MCF 10A (cell line): ENCODE measurements around the gene MERTK. TPM values are rescaled to one million over a fixed set of nuclear protein-coding genes. Genes with fewer than 3 reads are reported as not detected.

ENCODE experiments used
- BruUV-seq: library from RNA; stranded (reverse); fragments of 400-500 nt; replicated peaks from 2 replicates; lab custom pipeline; 2021; lab: Mats Ljungman, UMichigan
- CTCF ChIA-PET: fragments of 300-600 bp; sonication (Branson Sonifier 250); formaldehyde crosslinking; extraction: SDS; loops from one replicate; lab custom pipeline; 2021; ENCODE audit warnings: antibody characterized with exemption, inconsistent platforms; lab: Yijun Ruan, JAX
- POLR2A ChIA-PET: fragments of 300-600, 350-650 bp; sonication (Branson Sonifier 250); formaldehyde crosslinking; extraction: SDS; loops from one replicate; lab custom pipeline; 2020; ENCODE audit warnings: antibody characterized with exemption, inconsistent platforms; lab: Yijun Ruan, JAX
- DNase-seq: peaks from one replicate; pipeline ENCODE4 v3.0.0-alpha.2; 2018; ENCODE audit not compliant: unreplicated experiment
- H3K27ac Mint-ChIP-seq: one replicate; pipeline ENCODE4 v1.8.0; 2022; ENCODE audit warnings: mild to moderate bottlenecking, low read depth, mixed read lengths; ENCODE audit not compliant: unreplicated experiment
- H3K27me3 Mint-ChIP-seq: one replicate; pipeline ENCODE4 v1.8.0; 2022; ENCODE audit warnings: mixed read lengths; ENCODE audit not compliant: insufficient read depth, unreplicated experiment
- H3K36me3 Mint-ChIP-seq: one replicate; pipeline ENCODE4 v1.8.0; 2022; ENCODE audit warnings: mild to moderate bottlenecking, moderate library complexity, mixed read lengths; ENCODE audit not compliant: insufficient read depth, unreplicated experiment
- H3K4me1 Mint-ChIP-seq: one replicate; pipeline ENCODE4 v1.8.0; 2022; ENCODE audit warnings: mixed read lengths; ENCODE audit not compliant: insufficient read depth, unreplicated experiment
- H3K4me3 Mint-ChIP-seq: one replicate; pipeline ENCODE4 v1.8.0; 2022; ENCODE audit warnings: mild to moderate bottlenecking, moderate library complexity, mixed read lengths; ENCODE audit not compliant: unreplicated experiment
- H3K9me3 Mint-ChIP-seq: one replicate; pipeline ENCODE4 v1.8.0; 2022; ENCODE audit warnings: mixed read lengths; ENCODE audit not compliant: unreplicated experiment
- CTCF ChIP-seq: fragments of 200-600 bp; IDR thresholded peaks from one replicate; pipeline ENCODE4 v1.8.0; 2022; ENCODE audit warnings: antibody characterized with exemption, mild to moderate bottlenecking; ENCODE audit not compliant: unreplicated experiment
- intact Hi-C: fragments of 100-400 bp; cut with micrococcal nuclease; formaldehyde crosslinking; loops from 2 replicates; pipeline ENCODE4 v1.14.1; 2022
- total RNA-seq: library from RNA; stranded (reverse); gene quantifications from 2 replicates; pipeline ENCODE4 v1.2.3, GENCODE V29; 2022

The MERTK gene
- total RNA-seq, 1 experiment from 2014 or later = 0.19 TPM

GRCh38 chr2:112055730-112056625 lies 157.6 kb downstream of the MERTK start:
- POLR2A ChIA-PET = interaction anchor here (0.6 to 3.8 kb wide), 10 partner anchors 8 to 219 kb away, joined by 3 to 33 read pairs (median 6); partner anchors contain the start of gene ANAPC1
- H3K36me3 Mint-ChIP-seq = peaks cover 27% of the 10 kb centered on the region
- H3K27me3 Mint-ChIP-seq = no peaks in the 10 kb centered on the region
- CTCF ChIA-PET = interaction anchor here (0.5 to 1.1 kb wide), 2 partner anchors 17 to 172 kb away, joined by 3 to 4 read pairs; partner anchors contain the start of gene ANAPC1
- peak; percentile 92 for DNase-seq
- peaks cover 34% of the 10 kb centered on the region for H3K4me1 Mint-ChIP-seq
- peak overlapping the region; percentile 76 for H3K27ac Mint-ChIP-seq
- BruUV-seq = TSS peak; percentile 86
- H3K9me3 Mint-ChIP-seq = no peaks in the 10 kb centered on the region
- H3K4me3 Mint-ChIP-seq = peak overlapping the region; percentile 96
- intact Hi-C loops = loop anchor here (5.0 kb wide), 1 partner anchor 526 kb away; the partner anchor contains the start of gene CHCHD5
- no peak for TF ChIP-seq CTCF

- no peaks in the 10 kb centered on the region for H3K27me3 Mint-ChIP-seq
- no peak for TF ChIP-seq CTCF
- H3K4me1 Mint-ChIP-seq = peaks cover 34% of the 10 kb centered on the region
- intact Hi-C loops = loop anchor here (5.0 kb wide), 1 partner anchor 526 kb away; the partner anchor contains the start of gene CHCHD5
- H3K36me3 Mint-ChIP-seq = peaks cover 34% of the 10 kb centered on the region
- ChIA-PET CTCF (no interaction called here), POLR2A (no interaction called here)
- H3K9me3 Mint-ChIP-seq = no peaks in the 10 kb centered on the region
- H3K4me3 Mint-ChIP-seq = peak overlapping the region; percentile 96
- BruUV-seq = no TSS peak
- no peak for DNase-seq
- H3K27ac Mint-ChIP-seq = peak overlapping the region; percentile 76
Observed at GRCh38 chr2:112056626-112056987, 158.2 kb downstream of the MERTK start.

- Mint-ChIP-seq H3K27me3 (no peaks in the 10 kb centered on the region), H3K27ac (no peak overlapping the region), H3K36me3 (peaks cover 52% of the 10 kb centered on the region), H3K4me1 (peaks cover 28% of the 10 kb centered on the region), H3K4me3 (no peak overlapping the region), H3K9me3 (no peaks in the 10 kb centered on the region)
- ChIA-PET CTCF (no interaction called here), POLR2A (no interaction called here)
- BruUV-seq = no TSS peak
- DNase-seq = no peak
- no peak for TF ChIP-seq CTCF
- intact Hi-C loops = loop anchor here (5.0 kb wide), 1 partner anchor 523 kb away; the partner anchor contains the start of gene CHCHD5
Observed at GRCh38 chr2:112059671-112060070, 161.3 kb downstream of the MERTK start.

GRCh38 chr2:112061299-112061698 lies 162.9 kb downstream of the MERTK start:
- intact Hi-C loops = no loop called here
- no peak for TF ChIP-seq CTCF
- ChIA-PET POLR2A (interaction anchor here (0.7 kb wide), 1 partner anchor 20 kb away, joined by 3 read pairs; no protein-coding TSS in a partner anchor), CTCF (no interaction called here)
- H3K9me3 Mint-ChIP-seq = no peaks in the 10 kb centered on the region
- H3K27ac Mint-ChIP-seq = no peak overlapping the region
- no TSS peak for BruUV-seq
- H3K4me3 Mint-ChIP-seq = no peak overlapping the region
- H3K36me3 Mint-ChIP-seq = peaks cover 67% of the 10 kb centered on the region
- peaks cover 33% of the 10 kb centered on the region for H3K4me1 Mint-ChIP-seq
- no peak for DNase-seq
- no peaks in the 10 kb centered on the region for H3K27me3 Mint-ChIP-seq
